NCI-H460 (cell line): ENCODE data around the gene BPIFB6. TPM values are rescaled to one million over a fixed set of nuclear protein-coding genes. Genes with fewer than 3 reads are reported as not detected.

ENCODE experiments used
- DNase-seq: peaks from one replicate; pipeline ENCODE4 v3.0.0-alpha.2; 2016; ENCODE audit warnings: low read depth; ENCODE audit errors: extremely low read depth
- polyA plus RNA-seq: library from polyadenylated mRNA; depleted of rRNA; stranded (reverse); fragments of >200 nt; gene quantifications from 2 replicates; pipeline ENCODE4 v1.2.3, GENCODE V29; 2014; cell fraction: nucleus; rRNA removed
- total RNA-seq: library from RNA; depleted of rRNA; stranded (reverse); fragments of >200 nt; shearing (Covaris generic); gene quantifications from 2 replicates; pipeline ENCODE4 v1.2.3, GENCODE V29; 2014; rRNA removed

Gene BPIFB6
- not detected in 2 replicates for total RNA-seq
- polyA plus RNA-seq = not detected in 2 replicates

DNA sequence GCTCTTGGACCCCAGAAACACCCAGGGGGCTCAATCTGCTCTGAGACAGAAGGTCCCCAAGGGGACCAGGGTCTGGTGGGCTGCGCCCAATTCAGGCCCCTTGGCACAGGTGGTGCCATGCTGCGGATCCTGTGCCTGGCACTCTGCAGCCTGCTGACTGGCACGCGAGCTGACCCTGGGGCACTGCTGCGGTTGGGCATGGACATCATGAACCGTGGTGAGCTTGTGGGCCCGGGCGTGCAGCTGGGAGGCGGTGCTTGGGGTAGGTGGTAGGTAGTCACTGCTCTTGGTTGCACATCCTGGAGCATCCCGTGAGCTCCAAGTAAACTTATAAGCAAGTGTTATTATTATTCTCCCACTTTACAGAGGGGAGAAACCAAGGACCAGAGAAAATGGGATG is at the start of gene BPIFB6:
Gene BPIFB6, plus strand, starts transcription at position 118 of the 400 bp plus-strand sequence. Its CDS starts 0 bp downstream, at position 118.
- DNase-seq = no peak

DNA sequence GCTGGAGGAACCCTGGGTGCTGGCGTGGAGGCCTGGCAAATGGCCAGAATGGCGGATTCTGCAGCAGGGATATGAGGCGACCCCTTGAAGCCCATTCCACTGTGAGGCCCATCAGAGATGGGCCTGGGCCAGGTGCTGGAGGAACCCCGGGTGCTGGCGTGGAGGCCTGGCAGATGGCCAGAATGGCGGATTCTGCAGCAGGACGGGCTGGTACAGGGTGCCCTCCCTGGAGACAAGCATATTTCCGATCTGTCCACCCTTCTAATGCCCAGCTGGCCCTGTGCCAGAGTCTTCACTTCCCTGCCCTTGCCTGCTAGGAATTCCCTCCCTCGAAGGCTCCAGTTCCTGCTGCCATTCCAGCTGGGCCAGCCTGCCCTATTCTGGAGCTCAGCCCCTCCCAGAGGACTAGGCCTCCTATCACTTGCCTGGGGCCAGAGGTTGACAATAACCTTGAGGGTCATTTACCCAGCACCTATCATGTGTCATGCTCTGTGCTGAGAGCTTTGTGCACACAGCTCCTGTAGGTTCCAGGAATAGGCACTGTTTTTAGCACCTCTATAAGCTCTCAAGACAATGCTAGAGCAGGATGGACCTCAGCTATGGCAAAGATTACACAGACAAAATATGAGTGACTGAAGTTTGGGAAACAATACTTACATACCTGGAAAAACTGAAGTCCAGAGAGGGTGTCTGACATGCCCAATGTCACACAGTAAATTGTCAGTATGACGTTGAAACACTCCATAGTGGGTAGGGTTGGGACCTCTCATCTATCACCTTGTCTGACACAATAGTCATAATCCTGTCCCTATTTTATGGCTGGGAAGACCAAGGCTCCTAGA is 48.6 kb upstream of the BPIFB6 start:
- no peak for DNase-seq

DNA sequence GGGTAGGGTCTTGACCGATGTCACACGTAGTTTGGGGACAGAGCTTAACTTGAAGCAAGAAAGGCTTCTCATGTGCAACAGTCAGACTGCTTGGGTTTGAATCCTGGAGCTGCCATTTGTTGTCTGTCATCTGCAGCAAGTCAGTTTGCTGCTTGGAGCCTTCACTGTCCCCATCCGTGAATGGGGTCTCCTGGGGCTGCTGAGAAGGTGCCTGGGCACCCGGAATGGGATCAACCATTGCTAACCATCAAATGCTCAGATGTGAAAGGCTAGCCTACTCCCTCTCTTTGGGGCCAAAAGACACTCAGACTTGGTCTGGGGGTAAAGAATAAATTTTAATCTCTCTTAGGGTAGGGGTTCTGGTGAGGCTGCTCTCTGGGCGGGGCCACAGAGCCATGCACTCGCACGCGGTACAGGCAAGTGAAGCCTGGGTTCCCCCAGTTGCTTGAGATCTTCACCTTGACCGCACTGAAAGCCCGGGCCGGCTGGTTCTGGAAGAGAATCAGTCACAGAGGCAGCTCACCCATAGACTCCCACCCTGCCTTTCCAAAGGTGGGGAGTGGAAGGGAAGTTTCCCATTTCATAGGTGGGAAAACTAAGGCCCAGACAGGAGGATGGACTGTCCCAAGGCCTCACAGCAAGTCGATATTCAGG is 47.9 kb upstream of the BPIFB6 start:
- DNase-seq = no peak

- no peak for DNase-seq
These were observed 47.3 kb upstream of the BPIFB6 start for GRCh38 chr20:32984196-32984595.

DNA sequence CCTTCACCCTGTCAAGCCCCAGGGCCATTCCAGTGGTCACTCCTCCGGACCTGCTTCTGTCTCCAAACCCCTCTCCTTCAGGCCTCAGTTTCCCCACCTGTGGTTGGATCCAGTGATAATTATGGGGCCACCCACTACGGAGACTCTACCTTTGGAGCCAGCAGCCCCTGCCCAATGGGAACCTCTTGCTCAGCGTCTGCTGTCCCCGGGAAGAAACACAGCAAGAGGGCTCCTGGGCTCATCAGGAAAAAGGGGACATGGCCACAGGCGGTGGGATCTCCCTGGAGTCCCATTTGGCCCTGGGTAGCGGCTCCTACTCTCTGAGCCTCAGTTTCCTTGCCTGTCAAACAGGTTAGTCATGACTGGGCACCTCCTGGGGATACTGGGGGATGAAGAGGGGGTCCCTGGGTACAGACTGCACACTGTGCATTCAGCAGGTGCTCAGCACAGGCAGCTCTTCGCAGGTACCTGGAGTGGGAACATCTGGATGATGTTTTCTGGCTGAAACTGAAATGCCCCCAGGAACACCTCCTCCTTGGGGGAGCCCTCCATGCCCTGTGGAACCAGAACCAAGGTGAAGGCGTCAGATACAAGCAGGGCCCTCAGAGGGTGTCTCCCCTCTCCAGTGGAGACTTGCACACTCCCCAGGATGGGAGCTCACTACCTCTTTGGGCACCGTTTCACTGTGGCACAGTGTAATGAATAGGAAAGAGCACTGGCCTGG is 46.7 kb upstream of the BPIFB6 start:
- no peak for DNase-seq

DNA sequence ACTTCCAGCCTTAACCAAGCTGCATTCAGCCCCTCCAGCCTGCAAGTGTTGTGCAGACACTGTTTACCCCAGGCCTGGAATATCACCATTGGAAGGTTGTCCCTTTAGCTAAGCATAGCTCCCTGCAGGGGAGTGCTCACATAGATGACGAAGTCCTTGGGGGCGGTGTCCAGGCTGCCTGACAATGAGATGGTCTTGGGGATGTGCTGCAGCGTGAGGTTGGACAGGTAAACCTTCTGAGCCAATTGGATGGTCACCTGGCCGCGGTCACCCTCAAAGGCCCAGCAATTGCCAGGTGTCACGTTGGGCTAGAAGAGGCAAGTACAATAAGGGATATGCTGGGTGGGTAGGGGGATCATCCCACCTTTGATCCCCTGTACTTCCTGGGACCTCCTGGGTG is 45.9 kb upstream of the BPIFB6 start:
- no peak for DNase-seq

DNA sequence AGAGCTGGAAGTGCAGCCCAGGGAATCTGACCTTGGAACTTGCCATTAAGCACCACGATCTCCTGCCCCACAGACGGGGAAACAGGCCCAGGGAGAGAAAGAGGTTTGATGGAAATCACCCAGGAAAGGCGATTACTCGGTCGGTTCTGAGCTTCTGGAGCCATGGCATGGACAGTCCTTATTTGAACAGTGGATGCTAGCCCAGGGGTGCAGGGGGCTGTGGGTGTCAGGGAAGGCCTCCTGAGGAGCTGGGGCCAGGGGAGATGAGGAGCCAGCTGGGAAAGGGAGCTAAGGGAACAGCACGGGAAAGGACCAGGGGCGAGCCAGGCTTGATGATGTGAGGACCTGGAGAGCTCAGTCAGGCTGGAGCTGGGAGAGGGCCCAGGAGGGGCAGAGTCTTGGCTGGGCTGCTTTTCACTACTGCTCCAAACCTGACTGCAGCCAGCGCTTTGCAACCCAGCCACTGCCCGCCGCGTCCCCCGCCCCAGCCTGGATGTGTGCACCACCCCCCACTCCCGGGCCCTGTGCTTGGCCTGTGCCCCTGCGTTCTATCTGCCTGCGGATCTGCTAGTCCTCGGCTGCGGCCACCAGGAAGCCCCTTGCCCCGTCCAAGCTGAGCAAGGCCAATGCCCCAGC is 45.0 kb upstream of the BPIFB6 start:
- no peak for DNase-seq

DNA sequence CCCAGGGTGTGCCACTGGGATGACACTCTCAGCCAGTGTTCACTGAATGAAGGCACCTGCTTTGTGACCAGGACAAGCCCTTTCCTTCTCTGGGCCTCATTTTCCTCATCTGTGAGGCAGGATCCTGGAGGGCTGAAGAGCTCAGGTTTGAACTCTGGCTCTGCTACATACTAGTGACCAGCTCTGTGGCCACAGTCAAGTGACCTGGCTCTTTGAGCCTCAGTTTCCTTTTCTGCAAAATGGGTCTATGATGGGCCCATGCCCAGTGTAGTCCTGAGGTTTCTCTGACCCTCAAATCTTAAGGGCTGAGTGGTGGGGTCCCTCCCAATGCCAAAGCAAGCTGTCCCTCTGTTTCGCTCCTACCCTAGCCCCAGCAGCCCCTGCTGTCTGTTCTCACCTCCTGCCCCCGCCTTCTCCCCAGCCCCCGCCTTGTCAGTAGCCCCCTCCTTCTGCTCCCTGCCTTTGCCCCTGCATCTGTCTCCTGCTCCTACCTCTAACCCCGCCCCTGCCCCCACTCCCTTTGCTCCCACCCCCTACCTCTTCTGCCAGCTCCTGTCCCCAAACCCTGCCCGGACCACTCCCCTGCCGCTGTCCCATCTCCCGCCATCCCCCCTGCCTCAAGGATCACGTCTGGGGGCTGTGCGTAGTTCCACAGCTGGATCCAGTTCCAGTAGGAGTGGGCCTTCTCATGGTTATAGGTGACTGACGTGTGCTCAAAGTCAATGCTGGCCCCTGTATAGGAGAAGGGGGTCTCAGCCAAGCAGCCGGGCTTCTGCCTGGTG is 44.2 kb upstream of the BPIFB6 start:
- DNase-seq = no peak

DNA sequence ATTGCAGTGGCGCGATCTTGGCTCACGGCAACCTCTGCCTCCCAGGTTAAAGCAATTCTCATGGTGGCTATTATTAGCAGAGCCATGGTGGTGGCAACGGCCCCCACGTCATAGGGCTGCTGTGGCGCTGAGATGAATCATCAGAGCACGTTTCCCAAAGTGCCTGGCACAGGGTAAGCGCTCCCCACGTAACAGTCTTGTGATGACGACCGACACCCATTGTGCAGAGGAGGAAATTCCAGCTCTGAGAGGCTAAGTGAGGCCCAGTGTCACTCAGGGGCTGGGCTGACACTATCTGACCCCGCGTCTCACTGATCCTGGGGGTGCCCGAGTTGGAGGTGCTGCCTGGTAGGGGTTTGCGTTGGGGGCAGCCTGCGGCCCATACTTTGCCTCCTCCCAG is 43.4 kb upstream of the BPIFB6 start:
- DNase-seq = no peak

DNA sequence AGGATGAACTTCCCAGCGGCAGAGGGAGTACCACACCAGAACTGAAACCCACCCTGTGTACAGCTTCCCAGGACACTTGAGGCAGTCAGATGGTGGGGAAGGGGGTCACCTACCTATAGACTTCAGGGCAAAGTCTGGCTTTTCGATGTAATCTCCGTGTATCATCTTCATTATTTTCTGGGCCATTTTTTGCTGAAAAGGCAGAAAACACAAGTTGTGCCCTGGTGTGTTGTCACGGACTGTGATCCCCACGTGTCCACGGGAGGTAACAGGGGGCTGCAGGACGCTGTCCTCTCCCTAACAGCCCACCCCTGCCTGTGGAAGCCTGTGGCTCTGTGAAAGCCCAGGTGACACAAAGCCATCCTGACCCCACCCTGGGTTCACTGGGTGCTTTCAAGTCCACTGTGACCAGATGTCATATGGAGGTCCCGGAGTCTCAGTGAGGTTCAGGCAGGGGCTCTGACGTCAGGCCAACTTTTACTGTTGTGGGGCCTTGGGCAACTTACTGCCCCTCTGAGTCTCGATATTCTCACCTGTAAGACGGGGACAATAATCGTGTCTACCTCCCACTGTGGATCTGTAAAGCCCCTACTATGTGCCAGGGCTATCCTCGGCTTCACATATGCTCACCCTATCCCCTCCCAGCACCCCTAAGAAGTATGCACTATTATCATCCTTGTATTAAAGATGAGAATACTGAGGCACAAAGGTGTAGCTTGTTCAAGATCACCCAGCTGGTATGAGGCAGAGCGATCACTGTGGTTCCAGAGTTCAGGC is 41.8 kb upstream of the BPIFB6 start:
- no peak for DNase-seq

DNA sequence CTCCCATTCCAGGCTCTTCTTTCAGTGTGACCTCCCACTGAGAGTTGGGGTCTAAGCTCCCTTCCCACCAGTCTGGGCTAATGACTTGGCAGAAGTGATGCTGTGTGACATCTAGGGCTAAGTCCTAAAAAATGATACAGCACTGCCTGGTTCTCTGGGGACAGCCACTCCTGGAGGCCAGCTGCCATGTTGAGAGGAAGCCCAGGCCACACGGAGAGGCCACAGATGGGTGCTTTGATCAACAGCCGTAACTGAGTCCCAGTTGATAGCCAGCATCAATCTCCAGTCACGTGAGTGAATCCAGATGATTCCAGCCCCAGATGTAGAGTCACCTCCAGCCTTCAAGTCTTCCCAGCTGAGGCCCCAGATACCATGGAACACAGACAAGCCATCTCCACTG is 41.0 kb upstream of the BPIFB6 start:
- DNase-seq = no peak

- no peak for DNase-seq
These were observed 40.1 kb upstream of the BPIFB6 start for GRCh38 chr20:32991383-32991782.

DNA sequence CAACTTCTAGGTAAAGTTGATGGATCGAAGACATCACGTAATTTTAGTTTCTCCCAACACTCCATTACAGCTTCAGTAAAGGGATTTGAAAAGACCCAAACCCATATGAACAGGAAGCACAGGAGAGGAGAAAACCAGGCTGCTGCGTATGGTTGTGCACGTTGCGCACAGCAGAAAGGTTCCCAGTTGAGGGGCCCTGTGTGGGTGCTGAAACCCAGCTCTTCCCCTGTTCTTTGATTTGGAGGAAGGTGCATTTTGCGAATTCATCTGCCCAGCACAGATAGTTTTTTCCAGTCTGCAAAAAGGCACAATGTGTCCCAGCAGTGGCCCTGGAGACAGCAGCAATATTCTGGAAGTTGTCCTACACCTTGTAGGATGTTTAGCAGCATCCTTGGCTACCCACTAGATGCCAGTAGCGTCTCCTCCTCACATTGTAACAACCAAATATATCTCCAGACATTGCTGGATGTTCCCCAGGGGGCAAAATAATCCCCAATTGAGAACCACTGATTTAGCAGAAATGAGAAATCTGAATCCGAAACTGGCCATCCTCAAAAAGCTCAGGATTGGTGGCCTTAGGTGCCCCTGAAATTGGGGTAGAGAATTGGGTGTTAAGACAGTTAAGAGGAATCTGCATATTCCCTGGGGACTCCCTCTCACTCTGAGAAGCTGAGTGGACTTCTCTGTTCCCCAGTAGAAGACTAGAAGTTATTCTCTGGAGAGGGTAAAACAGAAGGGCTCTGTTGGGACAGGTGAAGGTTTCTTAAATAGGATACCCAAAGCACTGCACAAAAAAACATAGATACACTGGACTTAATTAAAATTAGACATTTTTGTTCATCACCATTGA is 39.4 kb upstream of the BPIFB6 start:
- DNase-seq = no peak

DNA sequence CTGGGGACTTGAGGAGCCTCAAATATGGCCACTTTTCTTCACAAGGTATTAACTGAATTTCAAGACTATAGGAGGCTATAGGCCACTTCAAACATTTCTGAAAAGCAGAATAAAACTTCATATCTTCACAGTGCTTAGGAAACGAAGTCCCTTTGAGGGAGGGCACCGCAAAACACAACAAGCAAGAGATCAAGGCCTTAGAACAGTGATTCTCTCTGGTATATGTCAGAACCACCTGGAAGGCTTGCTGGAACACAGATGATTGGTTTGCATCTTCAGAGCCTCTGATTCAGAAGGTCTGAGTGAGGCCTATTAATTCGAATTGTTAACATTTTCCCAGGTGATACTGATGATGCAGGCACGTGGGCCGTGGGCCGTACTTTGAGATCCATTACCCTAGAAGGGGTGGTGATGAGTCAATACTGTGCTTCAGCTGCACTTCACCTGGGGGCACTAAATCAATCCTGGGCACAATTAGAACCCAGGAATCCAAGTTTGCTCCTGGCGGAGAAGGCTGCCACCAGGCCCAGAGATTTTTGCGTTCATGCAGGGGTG is 37.9 kb upstream of the BPIFB6 start:
- no peak for DNase-seq

DNA sequence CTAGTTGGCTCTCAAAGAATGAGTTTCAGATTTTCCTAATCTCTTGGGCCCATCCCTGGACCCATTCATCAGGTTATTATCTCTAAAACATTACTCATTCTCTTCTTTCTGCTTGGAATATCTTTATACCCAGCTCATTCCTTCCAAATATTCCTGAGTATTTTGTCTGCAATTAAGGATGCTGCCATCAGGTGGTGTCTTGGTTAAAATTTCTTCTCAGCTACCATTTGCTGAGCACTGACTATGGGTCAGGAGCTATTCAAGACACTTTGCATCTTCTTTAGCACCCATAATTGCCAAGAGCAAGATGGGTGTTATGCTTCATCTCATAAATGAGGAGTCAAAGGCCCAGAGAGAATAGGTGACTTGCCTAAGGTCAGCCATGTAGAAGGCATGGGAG is 35.6 kb upstream of the BPIFB6 start:
- no peak for DNase-seq

GRCh38 chr20:32997431-32997830 is 34.0 kb upstream of the BPIFB6 start:
- no peak for DNase-seq

DNA sequence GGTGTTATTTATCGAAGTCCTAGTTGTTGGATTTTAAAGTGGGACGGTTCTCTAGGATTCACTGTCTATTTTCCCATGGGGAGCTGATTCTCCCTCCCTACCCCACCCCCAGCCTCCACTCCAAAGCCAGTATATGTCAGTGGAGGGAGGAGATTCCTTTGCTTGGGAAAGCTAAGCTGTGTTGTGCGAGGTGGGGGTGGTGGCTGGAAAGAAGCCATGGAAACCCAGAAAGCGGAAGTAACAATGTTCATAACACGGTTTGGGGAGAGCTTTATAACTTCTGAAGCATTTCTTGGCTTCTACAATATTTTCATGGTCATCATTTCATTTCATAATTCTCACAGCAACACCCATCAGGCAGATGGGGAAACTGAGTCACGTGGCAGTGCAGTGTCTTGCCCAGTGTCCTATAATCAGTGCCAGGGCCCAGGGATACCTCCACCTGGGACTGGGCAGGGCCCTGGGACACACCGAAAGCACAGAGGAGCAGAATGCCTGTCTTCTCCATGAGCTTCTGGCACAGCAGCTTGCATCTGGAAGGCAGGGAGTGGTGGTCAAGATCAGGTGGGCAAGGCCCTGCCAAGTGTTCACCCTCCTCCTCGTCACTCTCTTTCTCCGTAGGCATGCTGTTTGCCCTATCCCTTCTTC is 31.7 kb upstream of the BPIFB6 start:
- no peak for DNase-seq
